ENCODE results near the gene MLC1. TPM values are rescaled to one million over a fixed set of nuclear protein-coding genes. Genes with fewer than 3 reads are reported as not detected.

MLC1 gene
- total and polyA plus RNA-seq, 9 donors: 0.31 to 1.2 (median 0.79) TPM

- peaks cover 6% of the 10 kb centered on the region for H3K27me3 ChIP-seq (ENCODE audit: control insufficient read depth, insufficient read depth, low read length)
- no peak for DNase-seq
- WGBS (ENCODE audit: insufficient coverage): 70% methylated on average over 11 of the region's 11 CpGs
Observed at GRCh38 chr22:50068096-50068495, 17.1 kb downstream of the MLC1 start.

DNA sequence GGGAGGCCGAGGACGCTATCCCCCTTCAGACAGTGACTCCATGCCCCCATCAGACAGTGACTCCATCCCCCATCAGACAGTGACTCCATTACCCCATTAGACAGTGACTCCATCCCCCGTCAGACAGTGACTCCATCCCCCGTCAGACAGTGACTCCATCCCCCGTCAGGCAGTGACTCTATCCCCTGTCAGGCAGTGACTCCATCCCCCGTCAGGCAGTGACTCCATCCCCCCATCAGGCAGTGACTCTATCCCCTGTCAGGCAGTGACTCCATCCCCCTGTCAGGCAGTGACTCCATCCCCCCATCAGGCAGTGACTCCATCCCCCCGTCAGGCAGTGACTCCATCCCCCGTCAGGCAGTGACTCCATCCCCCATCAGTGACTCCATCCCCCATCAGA, 18.0 kb downstream of the MLC1 start:
- Histone ChIP-seq H3K27ac (ENCODE audit: low read length) (no peak overlapping the region), H3K4me3 (ENCODE audit: low read length) (no peak overlapping the region), H3K36me3 (ENCODE audit: control insufficient read depth, insufficient read depth, low read length) (no peaks in the 10 kb centered on the region), H3K27me3 (ENCODE audit: control insufficient read depth, insufficient read depth, low read length) (peaks cover 6% of the 10 kb centered on the region), H3K9me3 (replicated peaks; ENCODE audit: control insufficient read depth, low read depth, low read length) (no peaks in the 10 kb centered on the region), H3K4me1 (ENCODE audit: control insufficient read depth, insufficient read depth, low read length) (no peaks in the 10 kb centered on the region)
- WGBS (ENCODE audit: insufficient coverage): 71% methylated on average over 1 of the region's 8 CpGs
- DNase-seq: no peak

More at GRCh38 chr22:50068096-50068495, 17.1 kb downstream of the MLC1 start:
- Histone ChIP-seq H3K27ac (ENCODE audit: low read length) (no peak overlapping the region), H3K36me3 (ENCODE audit: control insufficient read depth, insufficient read depth, low read length) (no peaks in the 10 kb centered on the region), H3K9me3 (replicated peaks; ENCODE audit: control insufficient read depth, low read depth, low read length) (no peaks in the 10 kb centered on the region), H3K4me3 (ENCODE audit: low read length) (no peak overlapping the region), H3K4me1 (ENCODE audit: control insufficient read depth, insufficient read depth, low read length) (no peaks in the 10 kb centered on the region)

DNA sequence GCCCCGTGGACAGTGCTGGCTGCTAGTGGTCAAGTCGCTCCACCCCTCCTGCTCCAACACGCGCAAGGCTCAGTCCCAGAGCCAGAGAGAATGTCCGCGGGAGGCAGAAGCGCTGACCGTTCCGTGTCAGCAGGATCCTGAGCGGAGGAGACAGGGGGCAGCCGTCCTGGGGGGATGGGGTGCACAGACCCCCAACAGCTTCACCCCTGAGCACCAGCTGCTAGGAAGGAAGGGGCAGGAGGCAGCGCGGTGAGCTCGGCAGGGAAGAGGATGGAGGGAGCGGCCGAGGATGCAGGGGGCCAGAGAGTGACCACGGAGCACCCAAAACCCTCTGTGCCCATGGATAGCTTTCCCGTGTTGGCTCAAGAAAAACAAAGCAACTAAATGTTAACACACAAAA, 20.8 kb downstream of the MLC1 start:
- Histone ChIP-seq H3K27ac (ENCODE audit: low read length) (no peak overlapping the region), H3K4me3 (ENCODE audit: low read length) (no peak overlapping the region), H3K4me1 (ENCODE audit: control insufficient read depth, insufficient read depth, low read length) (peaks cover 10% of the 10 kb centered on the region), H3K9me3 (replicated peaks; ENCODE audit: control insufficient read depth, low read depth, low read length) (no peaks in the 10 kb centered on the region), H3K36me3 (ENCODE audit: control insufficient read depth, insufficient read depth, low read length) (no peaks in the 10 kb centered on the region), H3K27me3 (ENCODE audit: control insufficient read depth, insufficient read depth, low read length) (peaks cover 26% of the 10 kb centered on the region)
- 44% methylated on average over 12 of the region's 18 CpGs for WGBS (ENCODE audit: insufficient coverage)
- DNase-seq: no peak

DNA sequence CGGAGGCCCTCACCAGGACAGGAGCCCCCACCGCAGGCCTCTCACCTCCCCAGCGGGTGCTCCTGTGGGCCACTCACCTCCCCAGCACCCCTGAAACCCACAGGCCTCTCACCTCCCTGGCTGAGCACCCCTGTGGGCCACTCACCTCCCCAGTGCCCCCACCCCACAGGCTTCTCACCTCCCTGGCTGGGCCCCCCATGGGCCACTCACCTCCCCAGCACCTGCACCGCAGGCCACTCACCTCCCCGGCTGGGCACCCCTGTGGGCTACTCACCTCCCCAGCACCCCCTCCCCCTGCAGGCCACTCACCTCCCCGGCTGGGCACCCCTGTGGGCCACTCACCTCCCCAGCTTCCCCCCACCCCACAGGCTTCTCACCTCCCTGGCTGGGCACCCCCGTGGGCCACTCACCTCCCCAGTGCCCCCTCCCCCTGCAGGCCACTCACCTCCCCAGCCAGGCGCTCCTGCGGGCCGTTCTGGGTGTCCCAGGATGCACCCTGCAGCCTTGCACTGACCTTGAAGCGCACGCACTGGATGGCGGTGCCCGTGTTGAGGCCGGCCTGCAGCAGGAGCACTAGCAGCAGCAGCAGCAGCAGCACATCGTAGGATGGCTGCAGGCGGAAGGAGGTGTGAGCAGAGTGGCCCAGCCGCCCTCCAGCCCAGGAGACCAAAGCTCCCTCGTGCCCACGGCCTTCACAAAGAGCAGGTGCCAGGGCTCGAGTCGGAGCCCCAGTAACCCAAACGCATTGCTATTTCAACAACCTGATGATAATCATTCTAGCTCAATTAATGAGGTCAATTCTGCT, 21.4 kb downstream of the MLC1 start:
- H3K27ac ChIP-seq (ENCODE audit: low read length): no peak overlapping the region

DNA sequence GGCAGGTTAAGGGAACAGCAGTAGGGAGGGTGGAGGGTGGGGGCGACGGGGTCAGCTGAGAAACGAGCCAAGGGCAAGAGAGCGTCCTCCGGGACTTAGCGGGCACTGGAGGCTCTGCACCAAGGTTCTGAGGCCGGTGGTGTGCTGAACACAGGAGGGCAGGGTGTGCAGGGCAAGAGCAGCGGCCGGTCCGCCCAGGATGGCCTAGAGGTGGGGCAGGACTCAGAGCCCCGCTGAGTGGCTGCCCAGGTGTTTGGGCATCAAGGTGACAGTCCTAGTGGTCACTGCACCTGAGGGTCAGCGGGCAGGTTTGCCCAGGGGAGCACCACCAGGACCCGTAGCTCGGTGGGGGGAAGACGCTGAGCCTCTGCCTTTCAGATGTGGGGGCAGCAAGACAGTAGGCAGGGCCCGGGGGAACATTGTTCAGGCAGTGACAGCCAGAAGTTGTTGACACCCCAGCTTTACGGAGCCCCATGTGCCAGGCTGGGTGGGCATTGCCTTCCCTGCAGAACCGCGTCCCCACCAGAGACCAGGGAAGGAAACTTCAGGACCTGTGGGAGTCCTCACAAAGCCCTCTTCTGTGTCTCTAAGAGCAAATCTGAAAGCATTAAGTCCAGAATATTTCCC, 22.6 kb downstream of the MLC1 start:
- Histone ChIP-seq H3K27ac (ENCODE audit: low read length) (no peak overlapping the region), H3K4me3 (ENCODE audit: low read length) (no peak overlapping the region), H3K4me1 (ENCODE audit: control insufficient read depth, insufficient read depth, low read length) (peaks cover 20% of the 10 kb centered on the region), H3K27me3 (ENCODE audit: control insufficient read depth, insufficient read depth, low read length) (peaks cover 41% of the 10 kb centered on the region), H3K36me3 (ENCODE audit: control insufficient read depth, insufficient read depth, low read length) (no peaks in the 10 kb centered on the region), H3K9me3 (replicated peaks; ENCODE audit: control insufficient read depth, low read depth, low read length) (no peaks in the 10 kb centered on the region)
- DNase-seq: no peak
- 81% methylated on average over 18 of the region's 19 CpGs for WGBS (ENCODE audit: insufficient coverage)

More for the DNA sequence above, 21.4 kb downstream of the MLC1 start:
- Histone ChIP-seq H3K4me1 (ENCODE audit: control insufficient read depth, insufficient read depth, low read length) (peaks cover 15% of the 10 kb centered on the region), H3K4me3 (ENCODE audit: low read length) (no peak overlapping the region), H3K36me3 (ENCODE audit: control insufficient read depth, insufficient read depth, low read length) (no peaks in the 10 kb centered on the region), H3K27me3 (ENCODE audit: control insufficient read depth, insufficient read depth, low read length) (peaks cover 31% of the 10 kb centered on the region), H3K9me3 (replicated peaks; ENCODE audit: control insufficient read depth, low read depth, low read length) (no peaks in the 10 kb centered on the region)
- 67% methylated on average over 19 of the region's 23 CpGs for WGBS (ENCODE audit: insufficient coverage)
- no peak for DNase-seq

DNA sequence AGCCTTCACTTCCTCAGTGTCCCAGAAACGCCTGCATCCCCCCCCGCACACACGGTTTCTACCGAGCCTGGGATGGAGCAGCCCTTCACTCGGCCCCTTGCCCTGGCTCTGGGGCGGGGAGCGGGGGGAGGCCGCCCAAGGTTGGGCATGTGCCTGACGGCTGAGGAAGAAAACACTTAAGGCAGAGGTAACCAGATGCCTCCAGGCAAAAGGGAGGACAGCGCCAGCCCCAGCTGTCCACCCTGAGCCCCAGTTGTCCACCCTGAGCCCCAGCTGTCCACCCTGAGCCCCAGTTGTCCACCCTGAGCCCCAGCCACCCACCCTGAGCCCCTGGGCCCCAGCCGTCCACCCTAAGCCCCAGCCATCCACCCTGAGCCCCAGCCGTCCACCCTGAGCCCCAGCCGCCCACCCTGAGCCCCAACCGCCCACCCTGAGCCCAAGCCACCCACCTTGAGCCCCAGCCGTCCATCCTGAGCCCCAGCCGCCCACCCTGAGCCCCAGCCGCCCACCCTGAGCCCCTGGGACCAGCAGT, 23.3 kb downstream of the MLC1 start:
- Histone ChIP-seq H3K4me1 (ENCODE audit: control insufficient read depth, insufficient read depth, low read length) (peaks cover 20% of the 10 kb centered on the region), H3K27me3 (ENCODE audit: control insufficient read depth, insufficient read depth, low read length) (peaks cover 46% of the 10 kb centered on the region), H3K9me3 (replicated peaks; ENCODE audit: control insufficient read depth, low read depth, low read length) (no peaks in the 10 kb centered on the region), H3K36me3 (ENCODE audit: control insufficient read depth, insufficient read depth, low read length) (no peaks in the 10 kb centered on the region), H3K27ac (ENCODE audit: low read length) (no peak overlapping the region), H3K4me3 (ENCODE audit: low read length) (no peak overlapping the region)
- 49% methylated on average over 16 of the region's 17 CpGs for WGBS (ENCODE audit: insufficient coverage)
- no peak for DNase-seq

GRCh38 chr22:50061141-50061823, 23.9 kb downstream of the MLC1 start:
- H3K27ac ChIP-seq (ENCODE audit: low read length): no peak overlapping the region
- no peak for DNase-seq
- 52% methylated on average over 23 of the region's 27 CpGs for WGBS (ENCODE audit: insufficient coverage)
- no peaks in the 10 kb centered on the region for H3K9me3 ChIP-seq (replicated peaks; ENCODE audit: control insufficient read depth, low read depth, low read length)
- H3K4me1 ChIP-seq (ENCODE audit: control insufficient read depth, insufficient read depth, low read length): peaks cover 20% of the 10 kb centered on the region
- H3K4me3 ChIP-seq (ENCODE audit: low read length): no peak overlapping the region
- H3K27me3 ChIP-seq (ENCODE audit: control insufficient read depth, insufficient read depth, low read length): peaks cover 50% of the 10 kb centered on the region
- no peaks in the 10 kb centered on the region for H3K36me3 ChIP-seq (ENCODE audit: control insufficient read depth, insufficient read depth, low read length)

- H3K9me3 ChIP-seq (replicated peaks; ENCODE audit: control insufficient read depth, low read depth, low read length): no peaks in the 10 kb centered on the region
- H3K4me3 ChIP-seq (ENCODE audit: low read length): no peak overlapping the region
- peaks cover 50% of the 10 kb centered on the region for H3K27me3 ChIP-seq (ENCODE audit: control insufficient read depth, insufficient read depth, low read length)
- peaks cover 20% of the 10 kb centered on the region for H3K4me1 ChIP-seq (ENCODE audit: control insufficient read depth, insufficient read depth, low read length)
- H3K36me3 ChIP-seq (ENCODE audit: control insufficient read depth, insufficient read depth, low read length): no peaks in the 10 kb centered on the region
- 81% methylated on average over 24 of the region's 28 CpGs for WGBS (ENCODE audit: insufficient coverage)
- no peak overlapping the region for H3K27ac ChIP-seq (ENCODE audit: low read length)
- no peak for DNase-seq
Observed at GRCh38 chr22:50060441-50061140, 24.6 kb downstream of the MLC1 start.

GRCh38 chr22:50059881-50060262, 25.4 kb downstream of the MLC1 start:
- no peaks in the 10 kb centered on the region for H3K36me3 ChIP-seq (ENCODE audit: control insufficient read depth, insufficient read depth, low read length)
- H3K27ac ChIP-seq (ENCODE audit: low read length): no peak overlapping the region
- H3K4me1 ChIP-seq (ENCODE audit: control insufficient read depth, insufficient read depth, low read length): peaks cover 20% of the 10 kb centered on the region
- H3K4me3 ChIP-seq (ENCODE audit: low read length): no peak overlapping the region
- H3K27me3 ChIP-seq (ENCODE audit: control insufficient read depth, insufficient read depth, low read length): peaks cover 50% of the 10 kb centered on the region
- DNase-seq: no peak
- 65% methylated on average over 4 of the region's 7 CpGs for WGBS (ENCODE audit: insufficient coverage)
- H3K9me3 ChIP-seq (replicated peaks; ENCODE audit: control insufficient read depth, low read depth, low read length): no peaks in the 10 kb centered on the region
